Activated naive CD4-positive, alpha-beta T cell treated with anti-CD3 and anti-CD28 coated beads, Interleukin-2, amount 10 ng/mL, durations not matched to agents 7 days and 5 days (primary cell): ENCODE results near the gene WWOX.
"Not testable (repeated sequence)": the region's sequence is repeated elsewhere in the genome, so short reads cannot be mapped to it uniquely, and the experiment has no call there.

ENCODE experiments used
- CTCF ChIA-PET: fragments of 350-600 bp; sonication (Branson Sonifier 250); formaldehyde crosslinking; loops from one replicate; lab custom pipeline; 2021; ENCODE audit warnings: antibody characterized with exemption; lab: Charles Lee
- DNase-seq: peaks from one replicate; pipeline ENCODE4 v3.0.0-alpha.2; 2020
- H3K27ac Mint-ChIP-seq: one replicate; pipeline ENCODE4 v1.8.0; 2021; ENCODE audit warnings: mild to moderate bottlenecking, moderate library complexity, mixed read lengths
- H3K27me3 Mint-ChIP-seq: one replicate; pipeline ENCODE4 v1.8.0; 2021; ENCODE audit warnings: mild to moderate bottlenecking, mixed read lengths
- H3K36me3 Mint-ChIP-seq: one replicate; pipeline ENCODE4 v1.8.0; 2021; ENCODE audit warnings: mixed read lengths
- H3K4me1 Mint-ChIP-seq: one replicate; pipeline ENCODE4 v1.8.0; 2021; ENCODE audit warnings: mixed read lengths
- H3K4me3 Mint-ChIP-seq: one replicate; pipeline ENCODE4 v1.8.0; 2021; ENCODE audit warnings: mild to moderate bottlenecking, moderate library complexity, mixed read lengths
- H3K9me3 Mint-ChIP-seq: one replicate; pipeline ENCODE4 v1.8.0; 2021; ENCODE audit warnings: mixed read lengths

Gene WWOX

DNA sequence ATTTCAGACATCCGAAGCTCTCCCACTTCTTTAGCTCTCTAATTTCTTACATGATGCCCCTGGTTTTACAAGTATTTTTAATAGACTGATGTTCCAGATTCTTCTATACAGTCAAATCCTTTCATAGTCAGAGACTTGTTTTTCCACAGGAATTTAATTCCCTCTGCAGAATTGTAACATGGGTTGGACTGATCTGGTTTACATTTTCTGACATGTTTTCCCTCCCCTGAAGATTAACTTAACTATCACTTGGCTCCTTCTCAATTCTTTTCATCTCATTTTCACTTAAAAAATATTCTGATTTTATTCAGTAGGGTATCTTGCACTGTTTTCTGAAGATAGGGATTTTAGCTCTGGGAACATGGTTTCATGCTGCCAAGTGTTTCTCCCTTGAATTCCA, 1148.9 kb downstream of the WWOX start:
- H3K4me1 Mint-ChIP-seq, result no peaks in the 10 kb centered on the region
- no peak overlapping the region for H3K4me3 Mint-ChIP-seq
- H3K9me3 Mint-ChIP-seq, result peaks cover 2% of the 10 kb centered on the region
- H3K36me3 Mint-ChIP-seq, result no peaks in the 10 kb centered on the region
- no peak for DNase-seq
- peaks cover 16% of the 10 kb centered on the region for H3K27me3 Mint-ChIP-seq
- no peak overlapping the region for H3K27ac Mint-ChIP-seq
- CTCF ChIA-PET, result no interaction called here

DNA sequence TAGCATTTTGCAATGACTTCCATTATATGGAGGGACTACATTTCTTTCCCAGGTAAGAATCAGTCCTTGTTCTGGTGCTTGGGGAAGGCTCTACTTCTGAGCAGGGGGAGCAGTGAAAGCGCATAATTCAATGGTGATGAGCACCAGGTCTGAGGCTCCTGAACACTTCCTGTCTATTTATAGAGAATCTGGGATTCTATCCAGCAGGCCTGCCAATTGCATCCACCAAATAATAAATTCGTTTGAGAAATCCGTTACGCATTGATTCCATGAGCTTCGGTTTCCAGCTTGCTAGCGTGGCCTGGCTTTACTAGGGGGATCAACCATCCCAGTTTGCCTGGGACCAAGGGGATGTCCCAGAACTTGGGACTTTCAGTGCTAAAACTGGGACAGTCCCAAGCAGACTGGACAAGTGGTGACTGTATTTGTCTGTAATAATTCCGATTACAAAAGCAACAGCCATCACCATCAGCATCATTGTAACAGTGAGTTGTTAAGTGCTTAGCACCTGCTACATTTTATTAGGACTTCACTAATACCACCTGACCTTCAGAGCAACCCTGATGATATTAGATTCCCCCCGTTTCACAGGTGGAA, 1151.1 kb downstream of the WWOX start:
- H3K9me3 Mint-ChIP-seq, result no peaks in the 10 kb centered on the region
- H3K27me3 Mint-ChIP-seq, result peaks cover 23% of the 10 kb centered on the region
- H3K27ac Mint-ChIP-seq, result no peak overlapping the region
- no peak overlapping the region for H3K4me3 Mint-ChIP-seq
- H3K4me1 Mint-ChIP-seq, result no peaks in the 10 kb centered on the region
- CTCF ChIA-PET, result interaction anchor here (0.6 kb wide), 1 partner anchor 173 kb away, joined by 3 read pairs; no protein-coding TSS in a partner anchor
- no peaks in the 10 kb centered on the region for H3K36me3 Mint-ChIP-seq
- no peak for DNase-seq

DNA sequence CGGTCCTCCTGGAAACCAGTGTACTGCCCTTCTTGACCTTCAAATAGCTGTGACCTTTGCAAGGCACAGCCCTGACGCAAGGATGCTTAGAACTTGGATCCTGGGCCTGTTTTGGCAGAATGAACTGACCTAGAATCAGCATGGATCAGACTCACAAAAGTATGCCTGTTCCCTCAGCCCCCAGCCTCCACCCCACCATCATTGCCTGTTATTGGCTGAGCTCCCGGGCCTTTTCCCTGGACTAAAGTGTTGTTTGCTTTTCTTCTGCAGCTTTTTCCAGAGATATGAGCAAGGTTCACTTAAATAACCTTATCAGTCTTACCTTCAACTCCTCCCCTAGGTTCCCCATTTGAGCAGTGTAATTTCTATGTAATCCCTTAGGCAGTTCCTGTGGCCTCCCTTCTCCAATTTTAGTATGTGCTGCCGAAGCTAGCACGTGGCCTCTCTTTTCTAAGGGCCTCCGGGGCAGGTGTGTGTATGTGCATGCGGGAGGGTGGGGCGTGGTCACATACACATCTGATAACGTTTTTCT, 1153.7 kb downstream of the WWOX start:
- no peaks in the 10 kb centered on the region for H3K9me3 Mint-ChIP-seq
- no peak overlapping the region for H3K4me3 Mint-ChIP-seq

GRCh38 chr16:79257953-79258490, 1158.6 kb downstream of the WWOX start:
- no peak for DNase-seq
- H3K27ac Mint-ChIP-seq, result no peak overlapping the region
- H3K4me1 Mint-ChIP-seq, result peaks cover 4% of the 10 kb centered on the region
- H3K9me3 Mint-ChIP-seq, result no peaks in the 10 kb centered on the region
- H3K27me3 Mint-ChIP-seq, result peaks cover 59% of the 10 kb centered on the region
- H3K36me3 Mint-ChIP-seq, result no peaks in the 10 kb centered on the region
- CTCF ChIA-PET, result no interaction called here
- H3K4me3 Mint-ChIP-seq, result no peak overlapping the region

More for the DNA sequence above, 1153.7 kb downstream of the WWOX start:
- DNase-seq, result no peak
- no peaks in the 10 kb centered on the region for H3K4me1 Mint-ChIP-seq
- H3K36me3 Mint-ChIP-seq, result no peaks in the 10 kb centered on the region
- no peak overlapping the region for H3K27ac Mint-ChIP-seq
- peaks cover 30% of the 10 kb centered on the region for H3K27me3 Mint-ChIP-seq
- CTCF ChIA-PET, result interaction anchor here (1.1 kb wide), 1 partner anchor 8 kb away, joined by 3 read pairs; no protein-coding TSS in a partner anchor

DNA sequence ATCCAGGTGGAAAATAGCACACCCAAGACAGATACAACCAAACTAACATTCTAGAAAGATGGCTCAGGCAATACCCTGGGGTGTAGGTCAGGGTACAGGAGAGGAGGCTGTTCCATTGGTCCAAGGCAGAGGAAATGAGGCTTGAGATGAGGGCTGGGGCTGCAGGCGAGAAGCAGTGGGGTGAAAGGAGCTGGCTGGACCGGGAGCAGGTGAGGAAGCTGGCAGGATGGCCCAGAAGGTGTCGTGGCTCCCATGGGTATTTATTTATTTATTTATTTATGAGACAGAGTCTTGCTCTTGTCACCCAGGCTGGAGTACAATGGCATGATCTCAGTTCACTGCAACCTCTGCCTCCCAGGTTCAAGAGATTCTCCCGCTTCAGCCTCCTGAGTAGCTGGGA, 1161.4 kb downstream of the WWOX start:
- H3K9me3 Mint-ChIP-seq, H3K36me3 Mint-ChIP-seq, H3K4me3 Mint-ChIP-seq, H3K4me1 Mint-ChIP-seq, DNase-seq, H3K27ac Mint-ChIP-seq: not testable (repeated sequence)
- CTCF ChIA-PET, result interaction anchor here (0.9 to 1.5 kb wide), 2 partner anchors 8 to 18 kb away, joined by 3 to 4 read pairs; no protein-coding TSS in a partner anchor
- H3K27me3 Mint-ChIP-seq, result peaks cover 71% of the 10 kb centered on the region

DNA sequence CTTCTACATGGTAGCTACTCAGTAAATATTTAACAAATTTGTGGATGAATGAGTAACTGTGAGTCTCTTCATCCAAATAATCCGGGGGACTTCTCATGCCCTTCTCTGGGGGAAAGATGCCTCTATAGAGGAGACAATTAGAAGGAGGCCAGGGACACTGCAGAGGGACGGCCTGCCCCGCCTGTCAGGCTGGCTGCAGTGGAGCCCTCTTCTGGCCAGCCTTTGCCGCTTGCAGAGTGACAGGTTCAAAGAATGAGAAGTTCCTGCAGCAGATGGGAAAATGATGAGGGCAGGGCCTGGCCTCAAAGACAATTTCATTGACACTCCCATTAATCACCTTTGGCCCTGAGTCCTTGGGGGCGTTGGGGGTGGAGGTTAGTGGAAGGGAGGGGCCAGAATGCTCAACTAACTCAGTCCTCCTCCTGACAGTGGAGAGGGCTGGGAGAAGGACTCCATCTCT, 1162.1 kb downstream of the WWOX start:
- H3K4me3 Mint-ChIP-seq, result no peak overlapping the region
- peak; percentile 53 for DNase-seq
- H3K36me3 Mint-ChIP-seq, result peaks cover 2% of the 10 kb centered on the region
- peaks cover 67% of the 10 kb centered on the region for H3K27me3 Mint-ChIP-seq
- peaks cover 4% of the 10 kb centered on the region for H3K4me1 Mint-ChIP-seq
- H3K27ac Mint-ChIP-seq, result peak overlapping the region; percentile 39
- CTCF ChIA-PET, result interaction anchor here (0.9 to 1.5 kb wide), 2 partner anchors 9 to 18 kb away, joined by 3 to 4 read pairs; no protein-coding TSS in a partner anchor
- no peaks in the 10 kb centered on the region for H3K9me3 Mint-ChIP-seq

DNA sequence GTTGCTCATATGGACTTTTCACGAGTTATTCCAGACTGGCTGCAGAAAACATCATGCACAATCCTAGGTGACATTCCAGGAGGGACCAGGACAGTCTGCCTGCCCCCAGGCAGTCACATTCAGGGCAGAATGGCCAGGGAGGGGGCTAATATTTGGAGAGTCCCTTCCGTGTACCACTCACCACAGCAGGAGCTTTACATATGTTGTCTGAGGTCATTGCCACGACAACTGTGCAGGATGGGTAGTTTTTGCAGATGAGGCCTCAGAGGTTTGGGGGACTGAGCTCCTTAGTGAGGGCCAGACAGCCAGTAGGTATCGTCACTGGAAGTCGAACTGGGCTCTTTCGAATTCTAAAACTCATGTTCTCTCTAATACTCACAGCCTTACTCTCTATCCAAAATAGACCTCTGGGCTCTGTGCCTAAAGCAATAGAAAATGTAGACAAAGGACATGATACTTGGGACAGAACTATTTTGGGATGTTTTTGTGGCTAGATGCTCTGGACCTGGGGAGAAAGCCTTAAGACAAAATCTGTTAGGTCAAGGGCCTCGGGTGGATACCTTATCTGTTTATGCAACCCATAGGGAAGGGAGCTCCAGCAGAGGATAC, 1162.6 kb downstream of the WWOX start:
- CTCF ChIA-PET, result interaction anchor here (0.6 to 1.5 kb wide), 2 partner anchors 16 to 556 kb away, joined by 3 read pairs; no protein-coding TSS in a partner anchor

More for the DNA sequence above, 1162.6 kb downstream of the WWOX start:
- Mint-ChIP-seq H3K27me3 (peaks cover 65% of the 10 kb centered on the region), H3K9me3 (no peaks in the 10 kb centered on the region), H3K4me3 (no peak overlapping the region), H3K4me1 (peaks cover 5% of the 10 kb centered on the region), H3K36me3 (peaks cover 2% of the 10 kb centered on the region), H3K27ac (peak overlapping the region; percentile 39)
- no peak for DNase-seq
